Adipose tissue (tissue), 3 donors: ENCODE measurements around the gene RELB. TPM values are rescaled to one million over a fixed set of nuclear protein-coding genes. Genes with fewer than 3 reads are reported as not detected.

Source experiments
- H3K27ac ChIP-seq: one replicate; pipeline ENCODE4 v1.5.1; 2013; ENCODE audit warnings: low read depth, low read length
- WGBS, 3 donors: extraction: QIAGEN DNeasy Blood & Tissue Kit; methylation state at CpG; one replicate each; pipeline ENCODE4 v1.1.7; 2013; 5-methylcytosine and 5-hydroxymethylcytosine counted together
- polyA plus RNA-seq, 3 donors: library from polyadenylated mRNA; stranded (reverse); fragments of 200-250 nt; gene quantifications; one replicate each; pipeline ENCODE4 v1.2.3, GENCODE V29; 2013
- donor health status: healthy with polysubstance abuse.
- donor health status: Bipolar disorder and iron deficiency.
- donor health status: healthy.

Gene RELB
- polyA plus RNA-seq, 3 donors: 11.0 to 64.9 (median 12.7) TPM

GRCh38 chr19:45010306-45010705 is 9.0 kb downstream of the RELB start:
- WGBS, 3 donors: 67 to 74% (median 68%) methylated on average over 6 of the region's 6 CpGs
- H3K27ac ChIP-seq: no peak overlapping the region

GRCh38 chr19:45011959-45012358 is 10.7 kb downstream of the RELB start:
- H3K27ac ChIP-seq: no peak overlapping the region
- WGBS, 3 donors: 97 to 98% (median 97%) methylated on average over 33 to 42 of the region's 42 CpGs

GRCh38 chr19:45016388-45017314 is 15.4 kb downstream of the RELB start:
- WGBS, 3 donors: 56 to 71% (median 70%) methylated on average over 13 of the region's 13 CpGs
- no peak overlapping the region for H3K27ac ChIP-seq

- WGBS, 3 donors: 91 to 96% (median 92%) methylated on average over 2 of the region's 2 CpGs
- H3K27ac ChIP-seq: no peak overlapping the region
Measured at GRCh38 chr19:45019187-45019586, 17.9 kb downstream of the RELB start.

GRCh38 chr19:45020071-45020470 is 18.8 kb downstream of the RELB start:
- 75 to 92% (median 82%) methylated on average over 3 of the region's 3 CpGs for WGBS, 3 donors
- no peak overlapping the region for H3K27ac ChIP-seq

- H3K27ac ChIP-seq: no peak overlapping the region
- WGBS, 3 donors: 83 to 87% (median 87%) methylated on average over 14 of the region's 14 CpGs
Measured at GRCh38 chr19:45021971-45022370, 20.7 kb downstream of the RELB start.

GRCh38 chr19:45023048-45023447 is 21.8 kb downstream of the RELB start:
- no peak overlapping the region for H3K27ac ChIP-seq
- WGBS, 3 donors: 78 to 87% (median 84%) methylated on average over 4 of the region's 4 CpGs

GRCh38 chr19:45025264-45025663 is 24.0 kb downstream of the RELB start:
- no peak overlapping the region for H3K27ac ChIP-seq
- WGBS, 3 donors: 93 to 95% (median 95%) methylated on average over 8 to 9 of the region's 9 CpGs

GRCh38 chr19:45027371-45027770 is 26.1 kb downstream of the RELB start:
- H3K27ac ChIP-seq: no peak overlapping the region
- WGBS, 3 donors: 94 to 97% (median 94%) methylated on average over 2 of the region's 2 CpGs

- WGBS, 3 donors: 93 to 95% (median 94%) methylated on average over 6 of the region's 6 CpGs
- H3K27ac ChIP-seq: no peak overlapping the region
Measured at GRCh38 chr19:45030825-45031224, 29.6 kb downstream of the RELB start.

GRCh38 chr19:45032421-45032820 is 31.2 kb downstream of the RELB start:
- WGBS, 3 donors: 84 to 94% (median 87%) methylated on average over 18 of the region's 18 CpGs
- no peak overlapping the region for H3K27ac ChIP-seq

GRCh38 chr19:45035755-45036154 is 34.5 kb downstream of the RELB start:
- no peak overlapping the region for H3K27ac ChIP-seq
- 95 to 98% (median 98%) methylated on average over 6 of the region's 6 CpGs for WGBS, 3 donors

- 91 to 92% (median 92%) methylated on average over 37 of the region's 37 CpGs for WGBS, 3 donors
- no peak overlapping the region for H3K27ac ChIP-seq
Measured at GRCh38 chr19:45037393-45038169, 36.3 kb downstream of the RELB start.

GRCh38 chr19:45038931-45039893 is 37.9 kb downstream of the RELB start, which contains the start of gene CLASRP:
TSS of gene CLASRP (plus strand) at chr19:45039045. CDS start at chr19:45040213, 1,168 bp downstream.
- 2 to 3% (median 3%) methylated on average over 52 to 62 of the region's 62 CpGs for WGBS, 3 donors
- H3K27ac ChIP-seq: peak within 1 kb of the TSS; percentile 81

GRCh38 chr19:45040059-45040771 is 39.0 kb downstream of the RELB start:
- no peak overlapping the region for H3K27ac ChIP-seq
- WGBS, 3 donors: 58 to 78% (median 65%) methylated on average over 19 of the region's 19 CpGs

GRCh38 chr19:45041125-45041524 is 39.9 kb downstream of the RELB start:
- WGBS, 3 donors: 78 to 97% (median 85%) methylated on average over 6 of the region's 6 CpGs
- H3K27ac ChIP-seq: no peak overlapping the region

GRCh38 chr19:45045671-45046353 is 44.5 kb downstream of the RELB start:
- 31 to 84% (median 75%) methylated on average over 14 of the region's 14 CpGs for WGBS, 3 donors
- H3K27ac ChIP-seq: no peak overlapping the region
